Transverse colon (tissue), 3 donors: ENCODE data around the gene FAM186B.

Experiments
- CTCF ChIP-seq, 5 experiments: fragments of 200-600 bp in 3 of 5; fragments of 450-650 bp in 2 of 5; sonication (generic) in 3 of 5; IDR thresholded peaks; 1 replicate in 2 of 5; 2 replicates in 3 of 5; pipeline ENCODE4 v1.5.1; 2016 to 2017; ENCODE audit warnings: antibody characterized with exemption in 5 of 5, inconsistent platforms in 3 of 5, mild to moderate bottlenecking in 2 of 5, moderate library complexity in 1 of 5
- EP300 ChIP-seq: sonication (generic); formaldehyde crosslinking; IDR thresholded peaks from one replicate; pipeline ENCODE4 v1.6.1; 2017; ENCODE audit warnings: antibody characterized with exemption, low read depth
- POLR2A ChIP-seq: fragments of 450-650 bp; IDR thresholded peaks from one replicate; pipeline ENCODE4 v1.6.1; 2016; ENCODE audit warnings: antibody characterized with exemption, mild to moderate bottlenecking, moderate library complexity

DNA sequence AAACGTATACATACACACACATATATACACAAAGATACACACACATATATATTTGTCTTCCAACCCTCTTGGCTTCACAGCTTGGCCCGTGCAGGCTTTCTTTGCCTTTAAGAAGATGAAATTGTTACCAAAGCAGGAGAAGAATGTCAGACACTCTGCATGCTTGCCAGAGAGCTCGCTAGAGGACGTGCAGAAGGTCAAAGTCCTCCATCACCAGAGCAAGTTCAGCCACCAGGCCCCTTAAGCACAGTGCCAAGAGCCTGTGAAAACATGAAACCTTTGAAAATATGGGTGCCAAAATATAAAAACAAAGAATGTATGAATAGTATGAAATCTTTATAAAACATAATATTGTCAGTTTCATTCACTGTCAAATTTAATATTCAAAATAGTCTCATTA is 22.6 kb downstream of the FAM186B start:
- no peak for TF ChIP-seq CTCF (IDR thresholded peaks at IDR 0.05)
- TF ChIP-seq EP300, result no peak
- TF ChIP-seq POLR2A, result no peak
